ENCODE data around the gene SLC4A1AP.

DNA sequence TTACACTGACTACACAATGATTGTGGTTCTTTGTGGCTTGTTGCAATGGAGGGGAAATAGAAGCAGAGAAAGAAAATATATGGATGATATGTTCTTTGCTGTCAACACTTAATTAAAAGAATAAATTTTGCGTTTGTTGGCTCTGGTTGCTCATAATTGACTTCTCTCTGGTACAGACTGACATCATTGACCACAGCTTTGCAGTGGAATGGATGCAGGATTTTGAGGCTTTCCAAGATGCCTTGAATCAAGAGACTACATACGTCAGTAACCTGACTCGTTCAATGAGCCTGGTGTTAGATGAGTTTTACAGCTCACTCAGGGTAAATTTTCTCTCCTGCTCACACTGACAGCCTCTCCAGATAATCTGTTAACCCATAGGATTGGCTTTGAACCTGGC is 25.0 kb upstream of the SLC4A1AP start:
- TF ChIP-seq, protein P1, sequence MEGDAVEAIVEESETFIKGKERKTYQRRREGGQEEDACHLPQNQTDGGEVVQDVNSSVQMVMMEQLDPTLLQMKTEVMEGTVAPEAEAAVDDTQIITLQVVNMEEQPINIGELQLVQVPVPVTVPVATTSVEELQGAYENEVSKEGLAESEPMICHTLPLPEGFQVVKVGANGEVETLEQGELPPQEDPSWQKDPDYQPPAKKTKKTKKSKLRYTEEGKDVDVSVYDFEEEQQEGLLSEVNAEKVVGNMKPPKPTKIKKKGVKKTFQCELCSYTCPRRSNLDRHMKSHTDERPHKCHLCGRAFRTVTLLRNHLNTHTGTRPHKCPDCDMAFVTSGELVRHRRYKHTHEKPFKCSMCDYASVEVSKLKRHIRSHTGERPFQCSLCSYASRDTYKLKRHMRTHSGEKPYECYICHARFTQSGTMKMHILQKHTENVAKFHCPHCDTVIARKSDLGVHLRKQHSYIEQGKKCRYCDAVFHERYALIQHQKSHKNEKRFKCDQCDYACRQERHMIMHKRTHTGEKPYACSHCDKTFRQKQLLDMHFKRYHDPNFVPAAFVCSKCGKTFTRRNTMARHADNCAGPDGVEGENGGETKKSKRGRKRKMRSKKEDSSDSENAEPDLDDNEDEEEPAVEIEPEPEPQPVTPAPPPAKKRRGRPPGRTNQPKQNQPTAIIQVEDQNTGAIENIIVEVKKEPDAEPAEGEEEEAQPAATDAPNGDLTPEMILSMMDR (IDR thresholded peaks at IDR 0.05; ENCODE audit: poor library complexity, severe bottlenecking): no peak
- TF ChIP-seq EP300 (conservative IDR thresholded peaks at IDR 0.05; ENCODE audit: poor library complexity, severe bottlenecking) (no peak), EZH2 (IDR thresholded peaks at IDR 0.05; ENCODE audit: borderline replicate concordance, insufficient read depth, low read length, poor library complexity, severe bottlenecking) (no peak), RAD21 (conservative IDR thresholded peaks at IDR 0.05) (no peak), POLR2AphosphoS5 (IDR thresholded peaks at IDR 0.05) (no peak)
- TF ChIP-seq, protein P2, sequence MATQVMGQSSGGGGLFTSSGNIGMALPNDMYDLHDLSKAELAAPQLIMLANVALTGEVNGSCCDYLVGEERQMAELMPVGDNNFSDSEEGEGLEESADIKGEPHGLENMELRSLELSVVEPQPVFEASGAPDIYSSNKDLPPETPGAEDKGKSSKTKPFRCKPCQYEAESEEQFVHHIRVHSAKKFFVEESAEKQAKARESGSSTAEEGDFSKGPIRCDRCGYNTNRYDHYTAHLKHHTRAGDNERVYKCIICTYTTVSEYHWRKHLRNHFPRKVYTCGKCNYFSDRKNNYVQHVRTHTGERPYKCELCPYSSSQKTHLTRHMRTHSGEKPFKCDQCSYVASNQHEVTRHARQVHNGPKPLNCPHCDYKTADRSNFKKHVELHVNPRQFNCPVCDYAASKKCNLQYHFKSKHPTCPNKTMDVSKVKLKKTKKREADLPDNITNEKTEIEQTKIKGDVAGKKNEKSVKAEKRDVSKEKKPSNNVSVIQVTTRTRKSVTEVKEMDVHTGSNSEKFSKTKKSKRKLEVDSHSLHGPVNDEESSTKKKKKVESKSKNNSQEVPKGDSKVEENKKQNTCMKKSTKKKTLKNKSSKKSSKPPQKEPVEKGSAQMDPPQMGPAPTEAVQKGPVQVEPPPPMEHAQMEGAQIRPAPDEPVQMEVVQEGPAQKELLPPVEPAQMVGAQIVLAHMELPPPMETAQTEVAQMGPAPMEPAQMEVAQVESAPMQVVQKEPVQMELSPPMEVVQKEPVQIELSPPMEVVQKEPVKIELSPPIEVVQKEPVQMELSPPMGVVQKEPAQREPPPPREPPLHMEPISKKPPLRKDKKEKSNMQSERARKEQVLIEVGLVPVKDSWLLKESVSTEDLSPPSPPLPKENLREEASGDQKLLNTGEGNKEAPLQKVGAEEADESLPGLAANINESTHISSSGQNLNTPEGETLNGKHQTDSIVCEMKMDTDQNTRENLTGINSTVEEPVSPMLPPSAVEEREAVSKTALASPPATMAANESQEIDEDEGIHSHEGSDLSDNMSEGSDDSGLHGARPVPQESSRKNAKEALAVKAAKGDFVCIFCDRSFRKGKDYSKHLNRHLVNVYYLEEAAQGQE (IDR thresholded peaks at IDR 0.05; ENCODE audit: borderline replicate concordance): no peak

All from neural cell (in vitro differentiated cells).